ENCODE measurements around the gene TACSTD2.

Gene TACSTD2

GRCh38 chr1:58528518-58528917 lies 48.5 kb downstream of the TACSTD2 start:
- no peak overlapping the region for H2AFZ ChIP-seq (ENCODE audit: low read length)
- no peak overlapping the region for H3K9ac ChIP-seq (ENCODE audit: low read depth, low read length, poor library complexity, severe bottlenecking)
- H4K20me1 ChIP-seq (ENCODE audit: insufficient read depth, low read length, poor library complexity, severe bottlenecking), result no peaks in the 10 kb centered on the region
- H3K27me3 ChIP-seq (ENCODE audit: insufficient read depth, low read length, poor library complexity, severe bottlenecking), result no peaks in the 10 kb centered on the region
- no peak overlapping the region for H3K4me2 ChIP-seq (ENCODE audit: low read depth, low read length, poor library complexity, severe bottlenecking)
- peaks cover 21% of the 10 kb centered on the region for H3K4me1 ChIP-seq (ENCODE audit: insufficient read depth, low read length, poor library complexity, severe bottlenecking)
- TF ChIP-seq EZH2phosphoT487 (IDR thresholded peaks at IDR 0.05; ENCODE audit: borderline replicate concordance) (no peak), CTCF (conservative IDR thresholded peaks at IDR 0.05; ENCODE audit: low read length) (no peak)
- peaks cover 8% of the 10 kb centered on the region; the same call in 1 of the 2 replicates for H3F3A ChIP-seq (ENCODE audit: low read depth)
- H3K79me2 ChIP-seq (ENCODE audit: insufficient read depth, low read length), result no peaks in the 10 kb centered on the region
- H3K36me3 ChIP-seq (ENCODE audit: insufficient read depth, low read length), result no peaks in the 10 kb centered on the region
- H3K4me3 ChIP-seq (ENCODE audit: low read length, poor library complexity, severe bottlenecking), result no peak overlapping the region
- H3K9me3 ChIP-seq (ENCODE audit: insufficient read depth, low read depth, low read length), result no peaks in the 10 kb centered on the region
- H3K9me2 ChIP-seq (replicated peaks; ENCODE audit: low read depth, low read length), result no peaks in the 10 kb centered on the region
